DMS 273 treated with DMSO at 0.1 percent for 48 hours (cell line): ENCODE measurements around the gene HIVEP3.

Experiments
- DNase-seq: peaks from one replicate; lab custom pipeline; 2025; lab: John Stamatoyannopoulos, UW

HIVEP3 gene

GRCh38 chr1:41811051-41811795, 107.5 kb downstream of the HIVEP3 start:
- DNase-seq: no peak

- DNase-seq: no peak
Measured at GRCh38 chr1:41810446-41810845, 108.3 kb downstream of the HIVEP3 start.

- DNase-seq: no peak
Measured at GRCh38 chr1:41809692-41810091, 109.0 kb downstream of the HIVEP3 start.

GRCh38 chr1:41807390-41807789, 111.3 kb downstream of the HIVEP3 start:
- no peak for DNase-seq

GRCh38 chr1:41806472-41807155, 112.1 kb downstream of the HIVEP3 start:
- no peak for DNase-seq

- no peak for DNase-seq
Measured at GRCh38 chr1:41805771-41806471, 112.8 kb downstream of the HIVEP3 start.

GRCh38 chr1:41804176-41804575, 114.5 kb downstream of the HIVEP3 start:
- no peak for DNase-seq

- DNase-seq: no peak
Measured at GRCh38 chr1:41803656-41804055, 115.1 kb downstream of the HIVEP3 start.

GRCh38 chr1:41802532-41803501, 115.9 kb downstream of the HIVEP3 start:
- DNase-seq: no peak

- no peak for DNase-seq
Measured at GRCh38 chr1:41800311-41800829, 118.4 kb downstream of the HIVEP3 start.

GRCh38 chr1:41799723-41800122, 119.0 kb downstream of the HIVEP3 start:
- DNase-seq: no peak

- no peak for DNase-seq
Measured at GRCh38 chr1:41799205-41799604, 119.5 kb downstream of the HIVEP3 start.

- DNase-seq: no peak
Measured at GRCh38 chr1:41795205-41795762, 123.4 kb downstream of the HIVEP3 start.

GRCh38 chr1:41794031-41794430, 124.7 kb downstream of the HIVEP3 start:
- DNase-seq: no peak

GRCh38 chr1:41792485-41792770, 126.3 kb downstream of the HIVEP3 start:
- DNase-seq: no peak

- no peak for DNase-seq
Measured at GRCh38 chr1:41791667-41792484, 126.8 kb downstream of the HIVEP3 start.

GRCh38 chr1:41790351-41790750, 128.4 kb downstream of the HIVEP3 start:
- DNase-seq: no peak

- no peak for DNase-seq
Measured at GRCh38 chr1:41789661-41790330, 128.9 kb downstream of the HIVEP3 start.

GRCh38 chr1:41788427-41788826, 130.3 kb downstream of the HIVEP3 start:
- DNase-seq: no peak
